Stomach smooth muscle (tissue), 2 donors: ENCODE results near the gene RBMS2.

Experiments
- H3K27ac ChIP-seq: one replicate; pipeline ENCODE4 v1.7.0; 2013; ENCODE audit warnings: mild to moderate bottlenecking, low read length, inconsistent platforms
- H3K27me3 ChIP-seq, 2 donors: one replicate each; pipeline ENCODE4 v1.7.0; 2013; ENCODE audit warnings: low read length in 2 of 2; ENCODE audit not compliant: insufficient read depth in 2 of 2, control insufficient read depth in 1 of 2
- H3K36me3 ChIP-seq, 2 donors: one replicate each; pipeline ENCODE4 v1.7.0; 2013; ENCODE audit warnings: low read length in 2 of 2; ENCODE audit not compliant: control insufficient read depth in 2 of 2, insufficient read depth in 2 of 2
- H3K4me1 ChIP-seq: one replicate; pipeline ENCODE4 v1.7.0; 2013; ENCODE audit warnings: low read length; ENCODE audit not compliant: control insufficient read depth, insufficient read depth
- H3K4me3 ChIP-seq, 2 donors: one replicate each; pipeline ENCODE4 v1.7.0; 2013; ENCODE audit warnings: low read length in 2 of 2
- H3K9ac ChIP-seq, 2 donors: one replicate each; pipeline ENCODE4 v1.7.0; 2013; ENCODE audit warnings: low read length in 2 of 2, mild to moderate bottlenecking in 1 of 2
- H3K9me3 ChIP-seq, 2 donors: one replicate each; pipeline ENCODE4 v1.7.0; 2013; ENCODE audit warnings: low read length in 2 of 2; ENCODE audit not compliant: control insufficient read depth in 2 of 2
- donor health status: healthy.
- donor health status: Pancreatic carcinoma.

RBMS2 gene

DNA sequence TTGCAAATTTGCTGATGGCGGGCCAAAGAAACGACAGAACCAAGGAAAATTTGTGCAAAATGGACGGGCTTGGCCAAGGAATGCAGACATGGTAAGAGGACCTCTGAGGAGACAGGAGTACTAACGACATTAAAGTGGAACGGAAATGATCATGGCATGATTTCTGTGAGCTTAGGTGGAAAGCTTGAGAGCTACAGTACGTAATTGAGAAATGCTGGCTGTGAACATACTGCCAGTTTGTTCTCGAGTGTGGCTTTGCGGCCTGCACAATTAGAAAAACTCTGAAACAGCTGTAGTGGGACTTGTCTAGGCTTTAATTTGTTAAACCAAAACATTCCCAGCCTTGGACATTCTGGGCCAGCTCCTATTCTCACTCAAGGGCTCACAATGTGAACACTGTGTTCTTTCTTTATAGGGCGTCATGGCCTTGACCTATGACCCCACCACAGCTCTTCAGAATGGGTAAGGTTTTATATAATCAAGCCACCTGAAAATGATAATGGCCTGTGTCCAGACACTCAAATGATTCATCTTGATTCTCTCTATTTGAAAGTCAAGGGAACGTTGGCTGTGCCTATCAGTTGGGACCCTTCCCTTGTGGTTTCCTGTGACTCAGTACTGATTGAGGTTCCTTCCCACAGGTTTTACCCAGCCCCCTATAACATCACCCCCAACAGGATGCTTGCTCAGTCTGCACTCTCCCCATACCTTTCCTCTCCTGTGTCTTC, 60.0 kb downstream of the RBMS2 start:
- Histone ChIP-seq H3K27ac (no peak overlapping the region), H3K4me1 (no peaks in the 10 kb centered on the region), H3K9ac (no peak overlapping the region)

GRCh38 chr12:56585098-56585497, 63.5 kb downstream of the RBMS2 start:
- Histone ChIP-seq H3K27me3 (no peaks in the 10 kb centered on the region), H3K4me3 (no peak overlapping the region), H3K9ac (no peak overlapping the region), H3K9me3 (no peaks in the 10 kb centered on the region), H3K4me1 (no peaks in the 10 kb centered on the region), H3K36me3 (peaks cover 34 to 35% of the 10 kb centered on the region in 2 donors), H3K27ac (no peak overlapping the region)

More for the DNA sequence above, 60.0 kb downstream of the RBMS2 start:
- H3K27me3 ChIP-seq = no peaks in the 10 kb centered on the region
- no peaks in the 10 kb centered on the region for H3K9me3 ChIP-seq
- H3K4me3 ChIP-seq = no peak overlapping the region
- H3K36me3 ChIP-seq = peaks cover 12 to 13% of the 10 kb centered on the region in 2 donors

GRCh38 chr12:56589783-56590182, 68.2 kb downstream of the RBMS2 start:
- Histone ChIP-seq H3K4me1 (peaks cover 4% of the 10 kb centered on the region), H3K9ac (no peak overlapping the region), H3K36me3 (peaks cover 27 to 31% of the 10 kb centered on the region in 2 donors), H3K27me3 (no peaks in the 10 kb centered on the region), H3K9me3 (no peaks in the 10 kb centered on the region), H3K27ac (no peak overlapping the region), H3K4me3 (no peak overlapping the region)

- Histone ChIP-seq H3K4me1 (peaks cover 4% of the 10 kb centered on the region), H3K36me3 (peaks cover 27 to 31% of the 10 kb centered on the region in 2 donors), H3K27me3 (no peaks in the 10 kb centered on the region), H3K9ac (no peak overlapping the region), H3K9me3 (no peaks in the 10 kb centered on the region), H3K27ac (no peak overlapping the region), H3K4me3 (no peak overlapping the region)
Measured at GRCh38 chr12:56590237-56590830, 68.7 kb downstream of the RBMS2 start.

- Histone ChIP-seq H3K4me3 (no peak overlapping the region), H3K9ac (no peak overlapping the region), H3K36me3 (peaks cover 31 to 34% of the 10 kb centered on the region in 2 donors), H3K4me1 (peaks cover 4% of the 10 kb centered on the region), H3K27ac (no peak overlapping the region), H3K9me3 (no peaks in the 10 kb centered on the region), H3K27me3 (no peaks in the 10 kb centered on the region)
Measured at GRCh38 chr12:56591126-56591525, 69.5 kb downstream of the RBMS2 start.

DNA sequence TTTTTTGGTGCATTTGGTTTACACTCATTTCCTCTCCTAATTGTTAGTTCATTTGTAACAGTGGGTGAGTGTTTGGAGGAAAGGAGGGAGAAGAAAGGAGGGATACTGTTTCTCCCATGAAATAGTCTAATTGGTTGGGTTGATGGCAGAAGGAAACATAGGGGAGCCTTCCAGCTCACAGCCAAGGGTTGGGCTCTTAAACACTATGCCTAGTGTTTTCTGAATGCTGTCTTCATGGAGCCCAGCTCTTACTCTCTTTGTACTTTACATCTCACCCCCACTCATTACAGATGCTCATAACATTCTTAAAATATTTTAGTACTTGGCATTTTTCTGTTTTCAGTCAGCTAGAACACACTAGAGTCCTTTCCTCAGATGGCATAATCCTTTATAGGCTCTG, 70.3 kb downstream of the RBMS2 start:
- Histone ChIP-seq H3K9ac (no peak overlapping the region), H3K27me3 (no peaks in the 10 kb centered on the region), H3K9me3 (no peaks in the 10 kb centered on the region), H3K4me1 (peaks cover 4% of the 10 kb centered on the region), H3K4me3 (no peak overlapping the region), H3K36me3 (peaks cover 28 to 38% of the 10 kb centered on the region in 2 donors), H3K27ac (no peak overlapping the region)

DNA sequence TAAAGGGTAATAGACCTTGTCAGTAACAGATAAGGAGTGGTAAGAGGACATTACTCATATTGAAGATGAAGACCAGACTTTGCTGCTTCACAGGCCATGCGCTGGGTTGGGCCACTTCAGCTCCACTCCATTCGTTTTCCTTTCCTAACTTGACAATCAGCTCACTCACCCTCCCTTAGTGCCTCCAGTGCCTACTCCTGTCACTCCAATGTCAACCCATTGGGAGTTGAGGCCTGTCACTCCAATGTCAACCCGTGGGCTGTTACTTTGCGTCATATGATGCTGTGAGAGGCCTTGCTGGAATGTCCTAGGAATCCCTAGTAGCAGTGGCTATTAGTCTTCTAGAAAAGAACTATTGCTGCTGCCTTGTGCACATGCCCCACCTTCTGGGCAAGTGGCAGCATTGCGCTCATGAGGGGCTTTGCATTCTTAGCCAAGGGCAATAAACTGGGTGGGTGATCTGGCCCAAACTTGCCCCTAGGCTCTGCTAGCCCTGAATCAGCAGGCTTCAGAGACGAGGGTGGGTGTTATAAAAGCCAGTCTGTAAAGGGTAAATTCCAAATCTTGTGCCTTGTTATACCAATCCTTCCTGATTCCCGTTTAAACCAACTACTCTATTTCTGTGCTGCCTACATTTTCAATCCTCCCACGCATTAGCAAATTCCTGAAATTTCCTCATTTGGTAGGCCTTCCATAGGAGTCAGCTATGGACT, 72.4 kb downstream of the RBMS2 start:
- Histone ChIP-seq H3K9ac (peak overlapping the region in 1 of 2 donors; percentile 43), H3K27me3 (no peaks in the 10 kb centered on the region), H3K36me3 (peaks cover 32 to 35% of the 10 kb centered on the region in 2 donors), H3K9me3 (no peaks in the 10 kb centered on the region), H3K4me3 (no peak overlapping the region), H3K4me1 (peaks cover 4% of the 10 kb centered on the region), H3K27ac (peak overlapping the region; percentile 55)

DNA sequence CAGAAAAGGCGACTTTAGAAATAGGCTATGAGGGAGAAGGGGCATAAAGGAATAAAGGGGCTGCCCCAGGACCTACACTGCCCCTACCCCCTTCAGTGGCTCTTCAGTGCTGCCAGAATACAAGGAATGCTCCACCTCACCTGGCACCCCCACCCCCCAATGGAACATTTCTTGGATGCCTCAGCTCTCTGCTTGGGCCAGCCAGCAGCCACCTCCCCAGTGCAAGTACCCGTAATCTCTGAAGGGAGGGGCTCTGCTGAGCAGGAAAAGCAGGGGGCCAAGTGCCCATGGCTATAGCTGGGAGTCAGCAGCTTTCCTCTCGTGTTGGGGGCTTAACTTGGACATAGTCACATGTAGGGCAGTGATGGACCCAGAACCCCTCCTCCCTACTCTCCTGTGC, 75.2 kb downstream of the RBMS2 start:
- Histone ChIP-seq H3K9ac (no peak overlapping the region), H3K27ac (peak overlapping the region; percentile 53), H3K36me3 (peaks cover 49 to 52% of the 10 kb centered on the region in 2 donors), H3K4me3 (no peak overlapping the region), H3K4me1 (peaks cover 4% of the 10 kb centered on the region), H3K27me3 (no peaks in the 10 kb centered on the region), H3K9me3 (no peaks in the 10 kb centered on the region)

GRCh38 chr12:56599041-56599440, 77.4 kb downstream of the RBMS2 start:
- Histone ChIP-seq H3K27ac (no peak overlapping the region), H3K36me3 (peaks cover 67 to 74% of the 10 kb centered on the region in 2 donors)

GRCh38 chr12:56599797-56600196, 78.2 kb downstream of the RBMS2 start:
- Histone ChIP-seq H3K27ac (no peak overlapping the region), H3K27me3 (no peaks in the 10 kb centered on the region), H3K4me3 (no peak overlapping the region), H3K36me3 (peaks cover 75 to 82% of the 10 kb centered on the region in 2 donors), H3K9me3 (no peaks in the 10 kb centered on the region), H3K4me1 (no peaks in the 10 kb centered on the region), H3K9ac (no peak overlapping the region)

More at GRCh38 chr12:56599041-56599440, 77.4 kb downstream of the RBMS2 start:
- Histone ChIP-seq H3K9me3 (no peaks in the 10 kb centered on the region), H3K27me3 (no peaks in the 10 kb centered on the region), H3K4me1 (peaks cover 2% of the 10 kb centered on the region), H3K9ac (no peak overlapping the region), H3K4me3 (no peak overlapping the region)
